Measurements from ENCODE around the gene APCDD1L.
"Not testable (repeated sequence)": the region's sequence is repeated elsewhere in the genome, so short reads cannot be mapped to it uniquely, and the experiment has no call there.

APCDD1L gene

GRCh38 chr20:58440021-58440767, 75.0 kb downstream of the APCDD1L start:
- DNase-seq: no peak
- ATAC-seq: no peak

GRCh38 chr20:58438970-58439808, 76.0 kb downstream of the APCDD1L start:
- no peak for DNase-seq
- peak; percentile 47 for ATAC-seq

- ATAC-seq: peak; percentile 69
- DNase-seq: no peak
Observed at GRCh38 chr20:58436868-58437645, 78.1 kb downstream of the APCDD1L start.

GRCh38 chr20:58435237-58435636, 80.0 kb downstream of the APCDD1L start:
- ATAC-seq: no peak
- DNase-seq: no peak

GRCh38 chr20:58434326-58434725, 80.9 kb downstream of the APCDD1L start:
- DNase-seq (no peak), ATAC-seq (no peak)

GRCh38 chr20:58433759-58434158, 81.4 kb downstream of the APCDD1L start:
- ATAC-seq (no peak), DNase-seq (no peak)

GRCh38 chr20:58433029-58433647, 82.1 kb downstream of the APCDD1L start:
- DNase-seq (no peak), ATAC-seq (no peak)

- ATAC-seq: no peak
Observed at GRCh38 chr20:58432186-58432954, 82.8 kb downstream of the APCDD1L start.

GRCh38 chr20:58431134-58431533, 84.1 kb downstream of the APCDD1L start:
- ATAC-seq: no peak
- no peak for DNase-seq

More at GRCh38 chr20:58432186-58432954, 82.8 kb downstream of the APCDD1L start:
- DNase-seq: no peak

- no peak for ATAC-seq
- DNase-seq: no peak
Observed at GRCh38 chr20:58429303-58429702, 85.9 kb downstream of the APCDD1L start.

GRCh38 chr20:58428364-58428763, 86.8 kb downstream of the APCDD1L start:
- no peak for ATAC-seq
- no peak for DNase-seq

- not testable (repeated sequence) for DNase-seq, ATAC-seq
Observed at GRCh38 chr20:58427571-58427970, 87.6 kb downstream of the APCDD1L start.

GRCh38 chr20:58424218-58424969, 90.8 kb downstream of the APCDD1L start:
- DNase-seq: no peak
- ATAC-seq: no peak

GRCh38 chr20:58421497-58421850, 93.7 kb downstream of the APCDD1L start:
- DNase-seq (no peak), ATAC-seq (no peak)

GRCh38 chr20:58420798-58421496, 94.3 kb downstream of the APCDD1L start:
- ATAC-seq (no peak), DNase-seq (no peak)

- ATAC-seq (peak; percentile 66), DNase-seq (no peak)
Observed at GRCh38 chr20:58418949-58419748, 96.0 kb downstream of the APCDD1L start.

- no peak for ATAC-seq
Observed at GRCh38 chr20:58417438-58417837, 97.8 kb downstream of the APCDD1L start.

GRCh38 chr20:58416835-58417234, 98.4 kb downstream of the APCDD1L start:
- DNase-seq (no peak), ATAC-seq (no peak)

More at GRCh38 chr20:58417438-58417837, 97.8 kb downstream of the APCDD1L start:
- no peak for DNase-seq

- DNase-seq (no peak), ATAC-seq (no peak)
Observed at GRCh38 chr20:58416057-58416456, 99.1 kb downstream of the APCDD1L start.
